WTC11 (cell line): ENCODE measurements around the gene TNNI3K. TPM values are rescaled to one million over a fixed set of nuclear protein-coding genes. Genes with fewer than 3 reads are reported as not detected.

Experiments used
- ATAC-seq: fragments of 200-7000 bp; cut with Tn5 transposase; 2 replicates; pipeline ENCODE4 v1.10.0; 2021; ENCODE audit warnings: mild to moderate bottlenecking, moderate library complexity
- CTCF ChIA-PET: fragments of 300-600 bp; sonication (Branson Sonifier 250); formaldehyde crosslinking; loops from one replicate; lab custom pipeline; 2021; ENCODE audit warnings: antibody characterized with exemption; lab: Charles Lee
- POLR2A ChIA-PET: fragments of 350-600 bp; sonication (Branson Sonifier 250); formaldehyde crosslinking; loops from one replicate; lab custom pipeline; 2021; ENCODE audit warnings: antibody characterized with exemption; lab: Charles Lee
- DNase-seq: peaks from one replicate; pipeline ENCODE4 v3.0.0; 2021; ENCODE audit warnings: low spot score
- H3K27ac Mint-ChIP-seq: 2 replicates; pipeline ENCODE4 v1.8.0; 2021; ENCODE audit warnings: mixed read lengths
- H3K27me3 Mint-ChIP-seq: 2 replicates; pipeline ENCODE4 v1.8.0; 2021; ENCODE audit warnings: low read depth, mild to moderate bottlenecking, moderate library complexity, mixed read lengths
- H3K36me3 Mint-ChIP-seq: 2 replicates; pipeline ENCODE4 v1.8.0; 2021; ENCODE audit warnings: mixed read lengths
- H3K4me1 Mint-ChIP-seq: 2 replicates; pipeline ENCODE4 v1.8.0; 2022; ENCODE audit warnings: mixed read lengths
- H3K4me3 Mint-ChIP-seq: 2 replicates; pipeline ENCODE4 v1.8.0; 2021; ENCODE audit warnings: mild to moderate bottlenecking, moderate library complexity, mixed read lengths
- H3K9me3 Mint-ChIP-seq: 2 replicates; pipeline ENCODE4 v1.8.0; 2021; ENCODE audit warnings: mixed read lengths
- EMX1 ChIP-seq: fragments of 250-450 bp; sonication (Bioruptor Pico); IDR thresholded peaks from 2 replicates; pipeline ENCODE4 v1.8.0; 2021; ENCODE audit warnings: mild to moderate bottlenecking
- FOXJ3 ChIP-seq: sonication (generic); formaldehyde crosslinking; IDR thresholded peaks from 2 replicates; pipeline ENCODE4 v1.9.0; 2021; ENCODE audit warnings: missing genetic modification reagents, mild to moderate bottlenecking, borderline replicate concordance
- FOXK1 ChIP-seq: sonication (generic); formaldehyde crosslinking; IDR thresholded peaks from 2 replicates; pipeline ENCODE4 v1.8.0; 2022; ENCODE audit warnings: mild to moderate bottlenecking, moderate library complexity, missing genetic modification reagents
- FOXP1 ChIP-seq: sonication (generic); formaldehyde crosslinking; IDR thresholded peaks from 2 replicates; pipeline ENCODE4 v1.8.0; 2022; ENCODE audit warnings: missing genetic modification reagents, mild to moderate bottlenecking, moderate library complexity, borderline replicate concordance
- GRHL2 ChIP-seq: fragments of 250-450 bp; sonication (Bioruptor Pico); IDR thresholded peaks from 2 replicates; pipeline ENCODE4 v1.8.0; 2022; ENCODE audit warnings: mild to moderate bottlenecking, moderate library complexity; ENCODE audit not compliant: insufficient replicate concordance, severe bottlenecking
- MLX ChIP-seq: sonication (generic); formaldehyde crosslinking; IDR thresholded peaks from 2 replicates; pipeline ENCODE4 v1.8.1; 2023; ENCODE audit warnings: mild to moderate bottlenecking, missing genetic modification reagents, moderate library complexity
- NFATC4 ChIP-seq: fragments of 250-450 bp; sonication (Bioruptor Pico); IDR thresholded peaks from 2 replicates; pipeline ENCODE4 v1.9.0; 2021; ENCODE audit warnings: mild to moderate bottlenecking
- NFYB ChIP-seq: sonication (generic); formaldehyde crosslinking; conservative IDR thresholded peaks from 2 replicates; pipeline ENCODE4 v1.8.0; 2022; ENCODE audit warnings: low read depth, missing genetic modification reagents
- PRDM15 ChIP-seq: sonication (generic); formaldehyde crosslinking; IDR thresholded peaks from 2 replicates; pipeline ENCODE4 v1.8.0; 2022; ENCODE audit warnings: missing genetic modification reagents
- RELA ChIP-seq: sonication (generic); formaldehyde crosslinking; IDR thresholded peaks from 2 replicates; pipeline ENCODE4 v1.8.1; 2022; ENCODE audit warnings: missing genetic modification reagents, mild to moderate bottlenecking, borderline replicate concordance
- RORB ChIP-seq: fragments of 250-450 bp; sonication (Bioruptor Pico); IDR thresholded peaks from 2 replicates; pipeline ENCODE4 v1.9.0; 2021; ENCODE audit warnings: mild to moderate bottlenecking
- SP1 ChIP-seq: sonication (generic); formaldehyde crosslinking; conservative IDR thresholded peaks from 2 replicates; pipeline ENCODE4 v1.8.1; 2022; ENCODE audit warnings: missing genetic modification reagents
- TCF7 ChIP-seq: sonication (generic); formaldehyde crosslinking; IDR thresholded peaks from 2 replicates; pipeline ENCODE4 v1.8.0; 2022; ENCODE audit warnings: mild to moderate bottlenecking, low read depth, missing genetic modification reagents, moderate library complexity
- TEAD4 ChIP-seq: sonication (generic); formaldehyde crosslinking; IDR thresholded peaks from 2 replicates; pipeline ENCODE4 v1.8.0; 2022; ENCODE audit warnings: mild to moderate bottlenecking, missing genetic modification reagents
- ZNF138 ChIP-seq: sonication (generic); formaldehyde crosslinking; conservative IDR thresholded peaks from 2 replicates; pipeline ENCODE4 v1.8.1; 2022; ENCODE audit warnings: mild to moderate bottlenecking, moderate library complexity, missing genetic modification reagents
- ZNF232 ChIP-seq: sonication (generic); formaldehyde crosslinking; IDR thresholded peaks from 2 replicates; pipeline ENCODE4 v1.8.0; 2022; ENCODE audit warnings: mild to moderate bottlenecking, missing genetic modification reagents
- total RNA-seq: library from RNA; stranded (reverse); gene quantifications from 3 replicates; pipeline ENCODE4 v1.2.3, GENCODE V29; 2021
- TF ChIP-seq, protein P1 (sequence below): sonication (generic); formaldehyde crosslinking; IDR thresholded peaks from 2 replicates; pipeline ENCODE4 v1.8.1; 2023; ENCODE audit warnings: mild to moderate bottlenecking, missing genetic modification reagents, borderline replicate concordance
- TF ChIP-seq, protein P2 (sequence below): sonication (generic); formaldehyde crosslinking; IDR thresholded peaks from 2 replicates; pipeline ENCODE4 v1.8.1; 2022; ENCODE audit warnings: low read depth, missing genetic modification reagents, borderline replicate concordance
- TF ChIP-seq, protein P3 (sequence below): sonication (generic); formaldehyde crosslinking; IDR thresholded peaks from 2 replicates; pipeline ENCODE4 v1.8.0; 2023; ENCODE audit warnings: mild to moderate bottlenecking, missing genetic modification reagents

The TNNI3K gene
- total RNA-seq, 1 experiment from 2014 or later: 0.07 TPM

GRCh38 chr1:74406759-74407158 is 171.6 kb downstream of the TNNI3K start (continued):
- TF ChIP-seq, protein P1, sequence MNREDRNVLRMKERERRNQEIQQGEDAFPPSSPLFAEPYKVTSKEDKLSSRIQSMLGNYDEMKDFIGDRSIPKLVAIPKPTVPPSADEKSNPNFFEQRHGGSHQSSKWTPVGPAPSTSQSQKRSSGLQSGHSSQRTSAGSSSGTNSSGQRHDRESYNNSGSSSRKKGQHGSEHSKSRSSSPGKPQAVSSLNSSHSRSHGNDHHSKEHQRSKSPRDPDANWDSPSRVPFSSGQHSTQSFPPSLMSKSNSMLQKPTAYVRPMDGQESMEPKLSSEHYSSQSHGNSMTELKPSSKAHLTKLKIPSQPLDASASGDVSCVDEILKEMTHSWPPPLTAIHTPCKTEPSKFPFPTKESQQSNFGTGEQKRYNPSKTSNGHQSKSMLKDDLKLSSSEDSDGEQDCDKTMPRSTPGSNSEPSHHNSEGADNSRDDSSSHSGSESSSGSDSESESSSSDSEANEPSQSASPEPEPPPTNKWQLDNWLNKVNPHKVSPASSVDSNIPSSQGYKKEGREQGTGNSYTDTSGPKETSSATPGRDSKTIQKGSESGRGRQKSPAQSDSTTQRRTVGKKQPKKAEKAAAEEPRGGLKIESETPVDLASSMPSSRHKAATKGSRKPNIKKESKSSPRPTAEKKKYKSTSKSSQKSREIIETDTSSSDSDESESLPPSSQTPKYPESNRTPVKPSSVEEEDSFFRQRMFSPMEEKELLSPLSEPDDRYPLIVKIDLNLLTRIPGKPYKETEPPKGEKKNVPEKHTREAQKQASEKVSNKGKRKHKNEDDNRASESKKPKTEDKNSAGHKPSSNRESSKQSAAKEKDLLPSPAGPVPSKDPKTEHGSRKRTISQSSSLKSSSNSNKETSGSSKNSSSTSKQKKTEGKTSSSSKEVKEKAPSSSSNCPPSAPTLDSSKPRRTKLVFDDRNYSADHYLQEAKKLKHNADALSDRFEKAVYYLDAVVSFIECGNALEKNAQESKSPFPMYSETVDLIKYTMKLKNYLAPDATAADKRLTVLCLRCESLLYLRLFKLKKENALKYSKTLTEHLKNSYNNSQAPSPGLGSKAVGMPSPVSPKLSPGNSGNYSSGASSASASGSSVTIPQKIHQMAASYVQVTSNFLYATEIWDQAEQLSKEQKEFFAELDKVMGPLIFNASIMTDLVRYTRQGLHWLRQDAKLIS (CRISPR knock-in tag): no peak
- TF ChIP-seq NFYB (no peak), RELA (CRISPR knock-in tag) (no peak), PRDM15 (no peak)

- ATAC-seq (no peak), DNase-seq (no peak)
- H3K4me3 Mint-ChIP-seq: no peak overlapping the region
- CTCF ChIA-PET: no interaction called here
- H3K9me3 Mint-ChIP-seq: no peaks in the 10 kb centered on the region
- POLR2A ChIA-PET: no interaction called here
- peaks cover 8% of the 10 kb centered on the region for H3K4me1 Mint-ChIP-seq
- TF ChIP-seq TEAD4 (CRISPR knock-in tag): no peak
- no peak for TF ChIP-seq NFATC4 (CRISPR knock-in tag)
- TF ChIP-seq RORB (CRISPR knock-in tag): no peak
- TF ChIP-seq MLX (CRISPR knock-in tag): no peak
- TF ChIP-seq, protein P2, sequence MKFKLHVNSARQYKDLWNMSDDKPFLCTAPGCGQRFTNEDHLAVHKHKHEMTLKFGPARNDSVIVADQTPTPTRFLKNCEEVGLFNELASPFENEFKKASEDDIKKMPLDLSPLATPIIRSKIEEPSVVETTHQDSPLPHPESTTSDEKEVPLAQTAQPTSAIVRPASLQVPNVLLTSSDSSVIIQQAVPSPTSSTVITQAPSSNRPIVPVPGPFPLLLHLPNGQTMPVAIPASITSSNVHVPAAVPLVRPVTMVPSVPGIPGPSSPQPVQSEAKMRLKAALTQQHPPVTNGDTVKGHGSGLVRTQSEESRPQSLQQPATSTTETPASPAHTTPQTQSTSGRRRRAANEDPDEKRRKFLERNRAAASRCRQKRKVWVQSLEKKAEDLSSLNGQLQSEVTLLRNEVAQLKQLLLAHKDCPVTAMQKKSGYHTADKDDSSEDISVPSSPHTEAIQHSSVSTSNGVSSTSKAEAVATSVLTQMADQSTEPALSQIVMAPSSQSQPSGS: no peak
- no peak for TF ChIP-seq TCF7 (CRISPR knock-in tag)
- no peak for TF ChIP-seq GRHL2 (CRISPR knock-in tag)
- TF ChIP-seq ZNF232 (CRISPR knock-in tag): no peak
- no peak for TF ChIP-seq ZNF138 (CRISPR knock-in tag)
- no peak for TF ChIP-seq SP1 (CRISPR knock-in tag)
- TF ChIP-seq EMX1 (CRISPR knock-in tag): no peak
- TF ChIP-seq, protein P3, sequence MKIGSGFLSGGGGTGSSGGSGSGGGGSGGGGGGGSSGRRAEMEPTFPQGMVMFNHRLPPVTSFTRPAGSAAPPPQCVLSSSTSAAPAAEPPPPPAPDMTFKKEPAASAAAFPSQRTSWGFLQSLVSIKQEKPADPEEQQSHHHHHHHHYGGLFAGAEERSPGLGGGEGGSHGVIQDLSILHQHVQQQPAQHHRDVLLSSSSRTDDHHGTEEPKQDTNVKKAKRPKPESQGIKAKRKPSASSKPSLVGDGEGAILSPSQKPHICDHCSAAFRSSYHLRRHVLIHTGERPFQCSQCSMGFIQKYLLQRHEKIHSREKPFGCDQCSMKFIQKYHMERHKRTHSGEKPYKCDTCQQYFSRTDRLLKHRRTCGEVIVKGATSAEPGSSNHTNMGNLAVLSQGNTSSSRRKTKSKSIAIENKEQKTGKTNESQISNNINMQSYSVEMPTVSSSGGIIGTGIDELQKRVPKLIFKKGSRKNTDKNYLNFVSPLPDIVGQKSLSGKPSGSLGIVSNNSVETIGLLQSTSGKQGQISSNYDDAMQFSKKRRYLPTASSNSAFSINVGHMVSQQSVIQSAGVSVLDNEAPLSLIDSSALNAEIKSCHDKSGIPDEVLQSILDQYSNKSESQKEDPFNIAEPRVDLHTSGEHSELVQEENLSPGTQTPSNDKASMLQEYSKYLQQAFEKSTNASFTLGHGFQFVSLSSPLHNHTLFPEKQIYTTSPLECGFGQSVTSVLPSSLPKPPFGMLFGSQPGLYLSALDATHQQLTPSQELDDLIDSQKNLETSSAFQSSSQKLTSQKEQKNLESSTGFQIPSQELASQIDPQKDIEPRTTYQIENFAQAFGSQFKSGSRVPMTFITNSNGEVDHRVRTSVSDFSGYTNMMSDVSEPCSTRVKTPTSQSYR (CRISPR knock-in tag): no peak
- no peak for TF ChIP-seq FOXP1
- no peak for TF ChIP-seq FOXJ3 (CRISPR knock-in tag)
- no peak for TF ChIP-seq FOXK1
- H3K36me3 Mint-ChIP-seq: no peaks in the 10 kb centered on the region
- H3K27me3 Mint-ChIP-seq: no peaks in the 10 kb centered on the region
- H3K27ac Mint-ChIP-seq: no peak overlapping the region
These were observed 172.7 kb downstream of the TNNI3K start for GRCh38 chr1:74407902-74408301.
